SU-DHL-6 (cell line): ENCODE results near the gene TOP3A.

Experiments used
- H2AFZ ChIP-seq: fragments of 200-600 bp; sonication (generic); 2 replicates; pipeline ENCODE4 v1.6.1; 2014; ENCODE audit warnings: low read depth, mild to moderate bottlenecking, moderate library complexity, mixed read lengths, antibody characterized with exemption, low read length; ENCODE audit not compliant: severe bottlenecking
- H3F3A ChIP-seq: fragments of 200-600 bp; shearing (Covaris generic); 2 replicates; pipeline ENCODE4 v1.6.0; 2016; ENCODE audit warnings: antibody characterized with exemption, mild to moderate bottlenecking; ENCODE audit not compliant: insufficient read depth
- H3K27ac ChIP-seq: fragments of 200-600 bp; sonication (generic); 2 replicates; pipeline ENCODE4 v1.5.1; 2016; ENCODE audit warnings: low read depth, mild to moderate bottlenecking, low read length, moderate library complexity, mixed read lengths
- H3K27me3 ChIP-seq: fragments of 200-600 bp; sonication (generic), shearing (Covaris generic); 2 replicates; pipeline ENCODE4 v1.6.0; 2014; ENCODE audit warnings: mild to moderate bottlenecking, low read length
- H3K36me3 ChIP-seq: fragments of 200-600 bp; sonication (generic); 2 replicates; pipeline ENCODE4 v1.6.1; 2014; ENCODE audit warnings: mild to moderate bottlenecking, low read length, mixed read lengths
- H3K4me2 ChIP-seq: fragments of 300-600, 200-600 bp; shearing (Covaris generic), sonication (generic); 2 replicates; pipeline ENCODE4 v1.6.0; 2014; ENCODE audit warnings: low read length, low read depth, mild to moderate bottlenecking; ENCODE audit not compliant: poor library complexity, severe bottlenecking
- H3K4me3 ChIP-seq: fragments of 200-600 bp; sonication (generic); 2 replicates; pipeline ENCODE4 v1.5.1; 2014; ENCODE audit warnings: antibody characterized with exemption, low read length, mild to moderate bottlenecking, mixed read lengths; ENCODE audit not compliant: insufficient read depth, poor library complexity, severe bottlenecking
- H3K79me2 ChIP-seq: fragments of 200-600 bp; sonication (generic); 2 replicates; pipeline ENCODE4 v1.6.1; 2014; ENCODE audit warnings: mild to moderate bottlenecking, low read length, moderate library complexity; ENCODE audit not compliant: insufficient read depth
- H3K9ac ChIP-seq: fragments of 200-600 bp; sonication (generic); 2 replicates; pipeline ENCODE4 v1.7.0; 2014; ENCODE audit warnings: mild to moderate bottlenecking, low read length
- H3K9me2 ChIP-seq: fragments of 200-600 bp; sonication (generic); replicated peaks from 2 replicates; pipeline ENCODE4 v1.6.1; 2014; ENCODE audit warnings: low read length; ENCODE audit not compliant: insufficient read depth
- H3K9me3 ChIP-seq: fragments of 200-600 bp; sonication (generic); 2 replicates; pipeline ENCODE4 v1.6.1; 2014; ENCODE audit warnings: low read length, mixed read lengths; ENCODE audit not compliant: insufficient read depth
- H4K20me1 ChIP-seq: fragments of 200-600 bp; sonication (generic); 2 replicates; pipeline ENCODE4 v1.6.1; 2014; ENCODE audit warnings: low read depth, mild to moderate bottlenecking, antibody characterized with exemption, low read length, moderate library complexity, mixed read lengths
- CTCF ChIP-seq: fragments of 200-600 bp; sonication (generic); IDR thresholded peaks from one replicate; pipeline ENCODE4 v1.5.1; 2017; ENCODE audit warnings: antibody characterized with exemption, mild to moderate bottlenecking, low read length, moderate library complexity; ENCODE audit not compliant: insufficient read depth, poor library complexity, severe bottlenecking
- EZH2phosphoT487 ChIP-seq: fragments of 200-600 bp; sonication (generic), shearing (Covaris generic); conservative IDR thresholded peaks from 2 replicates; pipeline ENCODE4 v1.6.1; 2018; ENCODE audit warnings: mild to moderate bottlenecking, antibody characterized with exemption, low read length, moderate library complexity, mixed read lengths

The TOP3A gene

DNA sequence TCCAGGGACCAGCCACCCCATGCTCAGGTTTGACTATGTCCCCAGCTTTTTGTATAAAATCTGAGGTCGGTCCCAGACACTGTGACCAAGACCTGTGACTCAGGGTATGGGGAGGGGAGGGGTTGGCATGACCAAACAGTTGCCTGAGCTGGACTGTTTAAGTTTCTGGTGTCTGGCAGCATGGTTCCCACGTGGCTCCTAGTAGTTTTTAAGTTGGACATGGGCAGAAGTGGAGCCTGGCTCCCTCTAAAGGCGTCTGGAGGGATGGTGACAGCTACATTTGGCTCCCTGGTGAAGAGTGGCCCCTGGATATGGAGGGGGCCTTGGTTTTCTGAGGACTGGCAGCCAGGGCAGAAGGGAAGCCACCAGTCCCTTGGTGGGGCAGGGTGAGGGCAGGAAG lies 8.2 kb upstream of the TOP3A start:
- Histone ChIP-seq H3F3A (no peaks in the 10 kb centered on the region; the same call in 1 of the 2 replicates), H3K79me2 (0 out of 2 replicates have a peak, but pooled peaks cover 1% of the 10 kb centered on the region), H3K9me2 (no peaks in the 10 kb centered on the region), H3K4me2 (no peak overlapping the region), H3K9me3 (no peaks in the 10 kb centered on the region), H3K27me3 (no peaks in the 10 kb centered on the region), H4K20me1 (no peaks in the 10 kb centered on the region), H3K9ac (no peak overlapping the region), H3K4me3 (no peak overlapping the region), H2AFZ (no peak overlapping the region), H3K27ac (no peak overlapping the region), H3K36me3 (no peaks in the 10 kb centered on the region)
- TF ChIP-seq EZH2phosphoT487 (no peak), CTCF (no peak)

- H3K9me2 ChIP-seq = no peaks in the 10 kb centered on the region
- no peak overlapping the region for H2AFZ ChIP-seq
- H3K27ac ChIP-seq = no peak overlapping the region
- H3F3A ChIP-seq = no peaks in the 10 kb centered on the region; the same call in 1 of the 2 replicates
- no peaks in the 10 kb centered on the region for H3K36me3 ChIP-seq
- H3K4me2 ChIP-seq = no peak overlapping the region
- H3K9me3 ChIP-seq = no peaks in the 10 kb centered on the region
- H3K9ac ChIP-seq = no peak overlapping the region
- no peaks in the 10 kb centered on the region for H3K27me3 ChIP-seq
- no peaks in the 10 kb centered on the region for H4K20me1 ChIP-seq
- H3K4me3 ChIP-seq = no peak overlapping the region
- no peak for TF ChIP-seq CTCF
- no peak for TF ChIP-seq EZH2phosphoT487
- H3K79me2 ChIP-seq = peaks cover 6% of the 10 kb centered on the region; the same call in 1 of the 2 replicates
Observed at GRCh38 chr17:18322522-18322921, 7.7 kb upstream of the TOP3A start.

- no peaks in the 10 kb centered on the region for H3K9me2 ChIP-seq
- no peak for TF ChIP-seq EZH2phosphoT487
- TF ChIP-seq CTCF = no peak
Observed at GRCh38 chr17:18321309-18321708, 6.5 kb upstream of the TOP3A start.

More at GRCh38 chr17:18321309-18321708, 6.5 kb upstream of the TOP3A start:
- Histone ChIP-seq H4K20me1 (no peaks in the 10 kb centered on the region), H3K79me2 (peaks cover 18% of the 10 kb centered on the region), H3K36me3 (no peaks in the 10 kb centered on the region), H3K9ac (no peak overlapping the region), H3K27ac (no peak overlapping the region), H3F3A (no peaks in the 10 kb centered on the region; the same call in 1 of the 2 replicates), H2AFZ (no peak overlapping the region), H3K4me2 (no peak overlapping the region), H3K27me3 (no peaks in the 10 kb centered on the region), H3K9me3 (no peaks in the 10 kb centered on the region), H3K4me3 (no peak overlapping the region)
